DMS153 treated with DMSO at 0.1 percent for 48 hours (cell line): Measurements from ENCODE around the gene RAVER2.

Experiments
- DNase-seq: peaks from one replicate; lab custom pipeline; 2025; ENCODE audit not compliant: unreplicated experiment; lab: John Stamatoyannopoulos, UW

Gene RAVER2

DNA sequence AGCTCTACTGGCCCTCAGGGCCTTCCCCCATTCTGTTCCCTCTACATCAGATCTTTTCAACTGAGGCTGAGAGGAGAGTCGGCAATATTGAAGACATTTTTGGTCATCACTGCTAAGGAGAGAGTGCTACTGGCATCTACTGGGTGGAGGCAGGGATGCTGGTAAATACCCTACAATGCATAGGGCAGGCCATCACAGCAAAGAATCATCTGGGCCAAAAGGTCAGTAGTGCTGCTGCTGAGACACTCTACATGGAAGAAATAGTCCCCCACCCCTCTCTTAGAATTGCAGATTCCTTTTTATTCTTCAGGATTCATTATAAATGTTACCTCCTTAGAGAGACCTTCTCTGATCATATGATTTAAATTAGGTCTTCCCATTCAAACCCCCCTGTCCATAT, 127.2 kb downstream of the RAVER2 start:
- DNase-seq = no peak

GRCh38 chr1:64873576-64873975, 128.7 kb downstream of the RAVER2 start:
- no peak for DNase-seq

DNA sequence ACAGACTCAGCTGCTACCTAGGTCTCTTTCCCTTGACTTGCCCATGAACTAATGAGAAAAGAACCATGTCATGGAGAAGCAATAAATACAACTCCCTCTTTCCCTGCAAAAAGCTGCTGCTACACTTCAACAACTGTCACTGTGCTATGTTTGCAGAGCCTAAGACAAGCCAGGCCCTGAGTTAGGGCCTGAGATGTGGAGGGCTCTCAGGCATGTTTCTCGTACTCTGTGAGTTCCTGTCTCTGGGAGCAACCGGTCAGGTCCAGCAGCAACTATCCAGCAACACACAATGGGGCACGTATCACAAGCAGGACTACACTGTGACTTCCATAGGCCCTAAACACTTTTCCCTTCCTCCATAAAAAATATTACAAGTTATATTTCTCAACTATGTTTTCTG, 129.8 kb downstream of the RAVER2 start:
- DNase-seq = no peak

DNA sequence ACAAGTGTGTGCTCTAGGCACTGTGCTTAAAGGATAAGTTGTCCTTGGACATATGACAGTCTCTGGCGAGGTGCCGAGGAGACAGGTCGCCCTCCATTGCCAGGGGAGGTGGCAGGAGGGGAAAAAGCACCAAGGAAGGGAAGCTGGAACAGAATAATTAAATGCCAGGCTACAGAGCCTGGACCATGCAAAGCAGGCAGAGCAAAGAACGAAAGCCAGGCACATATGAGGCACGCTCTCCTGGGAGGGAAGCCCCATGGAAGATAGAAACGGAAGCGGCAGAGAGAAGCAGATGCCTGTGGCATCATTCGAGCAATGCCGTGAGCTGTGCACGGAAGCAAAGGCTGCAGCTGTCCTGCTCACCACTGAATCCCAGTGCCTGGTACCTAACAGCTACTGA, 130.2 kb downstream of the RAVER2 start:
- DNase-seq = no peak

- no peak for DNase-seq
Measured at GRCh38 chr1:64875606-64876005, 130.7 kb downstream of the RAVER2 start.

GRCh38 chr1:64877151-64877550, 132.3 kb downstream of the RAVER2 start:
- no peak for DNase-seq

DNA sequence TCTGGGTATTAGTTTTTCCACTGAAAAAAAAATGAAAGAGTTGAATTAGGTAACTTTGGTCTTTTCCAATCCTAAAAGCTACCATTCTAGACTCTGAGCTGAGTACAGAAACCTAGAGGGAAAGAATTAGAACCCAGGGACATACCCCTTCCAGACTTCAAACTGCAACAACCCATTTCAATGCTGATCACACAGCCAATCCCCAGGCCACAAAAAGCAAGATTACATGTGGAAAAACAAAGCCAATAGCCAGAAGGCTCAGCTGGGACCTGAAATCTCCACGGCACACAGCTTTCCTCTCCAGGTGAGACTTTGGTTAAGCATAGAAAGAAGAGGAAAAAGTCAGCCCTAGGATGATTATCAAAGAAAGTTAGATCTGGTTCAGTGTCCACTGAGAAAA, 132.7 kb downstream of the RAVER2 start:
- DNase-seq = no peak

- DNase-seq = no peak
Measured at GRCh38 chr1:64878090-64878489, 133.2 kb downstream of the RAVER2 start.

DNA sequence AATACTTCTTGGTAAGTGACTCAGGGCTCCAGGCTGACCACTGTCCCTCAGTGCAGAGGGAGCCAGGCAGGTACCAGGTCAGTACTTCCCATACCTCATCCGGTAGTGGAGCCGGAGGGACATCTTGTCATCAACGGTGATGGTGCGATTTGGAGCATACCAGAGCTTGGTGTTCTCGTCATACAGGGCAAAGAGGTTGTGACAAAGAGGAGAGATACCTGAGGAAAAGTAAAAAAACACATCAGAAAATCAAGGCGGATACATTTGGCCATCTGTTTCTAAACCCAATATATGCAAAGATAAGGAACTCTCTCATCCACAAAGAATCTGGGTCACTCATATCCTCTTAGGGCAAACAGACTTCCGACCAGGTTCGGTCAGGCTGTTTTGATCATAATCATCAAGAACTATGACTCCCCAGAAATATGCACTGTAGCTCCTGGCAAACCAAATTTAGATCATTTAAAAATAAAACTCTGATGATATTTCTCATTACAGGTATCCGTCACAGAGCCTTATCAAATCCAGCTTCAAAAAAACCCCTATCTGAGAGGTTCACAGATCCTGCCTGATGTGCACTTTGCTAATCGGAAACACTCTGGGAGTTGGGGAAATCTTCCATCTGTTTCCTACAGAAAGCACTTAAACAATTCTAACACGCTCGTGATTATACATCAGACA, 134.2 kb downstream of the RAVER2 start:
- DNase-seq = no peak

- no peak for DNase-seq
Measured at GRCh38 chr1:64880449-64880848, 135.6 kb downstream of the RAVER2 start.

DNA sequence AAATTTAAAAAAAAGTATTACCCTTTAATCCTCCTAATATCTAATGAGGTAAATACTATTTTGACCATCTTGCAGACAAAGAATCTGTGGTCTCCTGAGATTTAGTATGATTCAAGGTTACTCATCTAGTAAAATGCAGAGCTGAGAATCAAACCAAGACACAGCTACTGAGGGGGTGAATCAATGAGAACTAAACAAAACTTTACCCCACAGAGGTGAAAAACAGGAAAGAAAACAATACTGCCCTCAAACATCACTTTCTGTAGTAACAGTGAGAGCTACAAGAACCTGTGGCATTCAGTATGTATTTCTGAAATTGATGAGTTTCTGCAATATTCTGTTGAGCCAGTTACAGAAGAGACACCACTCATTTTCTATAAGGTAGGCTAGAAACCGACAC, 136.4 kb downstream of the RAVER2 start:
- no peak for DNase-seq
